Astrocyte of the spinal cord (primary cell): ENCODE measurements around the gene GRIP2.

Source experiments
- DNase-seq: peaks from one replicate; pipeline ENCODE4 v3.0.0; 2011; ENCODE audit warnings: low read depth, low spot score
- H3K4me3 ChIP-seq: 2 replicates; pipeline ENCODE4 v1.5.1; 2011; ENCODE audit warnings: low read depth, mild to moderate bottlenecking, low read length, moderate library complexity
- CTCF ChIP-seq: IDR thresholded peaks from 2 replicates; pipeline ENCODE4 v1.5.1; 2012; ENCODE audit warnings: low read depth, mild to moderate bottlenecking, low read length, inconsistent platforms
- in situ Hi-C: cut with HindIII; loops from 2 replicates; pipeline ENCODE4 v1.10.0; 2017; ENCODE audit warnings: low sequenced_read_pairs

GRIP2 gene

GRCh38 chr3:14458434-14459275 is 81.5 kb downstream of the GRIP2 start:
- no peak overlapping the region for H3K4me3 ChIP-seq
- in situ Hi-C loops: no loop called here
- TF ChIP-seq CTCF: no peak
- DNase-seq: no peak

- no peak overlapping the region for H3K4me3 ChIP-seq
- no peak for DNase-seq
- TF ChIP-seq CTCF: no peak
- in situ Hi-C loops: no loop called here
These were observed 82.1 kb downstream of the GRIP2 start for GRCh38 chr3:14457999-14458398.

GRCh38 chr3:14457481-14457880 is 82.7 kb downstream of the GRIP2 start:
- no peak overlapping the region for H3K4me3 ChIP-seq
- in situ Hi-C loops: no loop called here
- no peak for DNase-seq
- TF ChIP-seq CTCF: no peak

- no peak for TF ChIP-seq CTCF
- no peak for DNase-seq
- in situ Hi-C loops: no loop called here
- H3K4me3 ChIP-seq: no peak overlapping the region
These were observed 83.3 kb downstream of the GRIP2 start for GRCh38 chr3:14456794-14457193.

- in situ Hi-C loops: no loop called here
- no peak for DNase-seq
- no peak for TF ChIP-seq CTCF
- H3K4me3 ChIP-seq: no peak overlapping the region
These were observed 84.4 kb downstream of the GRIP2 start for GRCh38 chr3:14455571-14456317.

GRCh38 chr3:14454639-14455310 is 85.4 kb downstream of the GRIP2 start:
- H3K4me3 ChIP-seq: no peak overlapping the region
- no peak for DNase-seq
- TF ChIP-seq CTCF: no peak
- in situ Hi-C loops: no loop called here
